Ovary (tissue), 3 donors: ENCODE results near the gene SLC22A23.

Experiments
- CTCF ChIP-seq, 3 donors: fragments of 450-650 bp in 2 of 3; fragments of 200-600 bp in 1 of 3; IDR thresholded peaks; one replicate each; pipeline versions ENCODE4 v1.5.1 to v1.8.0; 2016 to 2022; ENCODE audit warnings: antibody characterized with exemption in 3 of 3, mild to moderate bottlenecking in 1 of 3
- EP300 ChIP-seq: sonication (generic); formaldehyde crosslinking; IDR thresholded peaks from one replicate; pipeline ENCODE4 v1.6.1; 2017; ENCODE audit warnings: antibody characterized with exemption
- POLR2A ChIP-seq: fragments of 450-650 bp; IDR thresholded peaks from one replicate; pipeline ENCODE4 v1.6.1; 2017; ENCODE audit warnings: antibody characterized with exemption, mild to moderate bottlenecking, moderate library complexity
- donor health status: DM: no; HTN: no; CAD: no.

- TF ChIP-seq CTCF (IDR thresholded peaks at IDR 0.05) (no peak), EP300 (no peak), POLR2A (peak; percentile 15)
Observed at GRCh38 chr6:3231247-3232016, 225.4 kb downstream of the SLC22A23 start.
